VCaP (cell line): Measurements from ENCODE around the gene SLCO4A1.

Experiments
- H3K27ac ChIP-seq: fragments of 450-650 bp; 2 replicates; pipeline ENCODE4 v1.5.1; 2017
- CTCF ChIP-seq: fragments of 450-650 bp; conservative IDR thresholded peaks from 2 replicates; pipeline ENCODE4 v1.5.1; 2017; ENCODE audit warnings: mild to moderate bottlenecking, moderate library complexity

Gene SLCO4A1

DNA sequence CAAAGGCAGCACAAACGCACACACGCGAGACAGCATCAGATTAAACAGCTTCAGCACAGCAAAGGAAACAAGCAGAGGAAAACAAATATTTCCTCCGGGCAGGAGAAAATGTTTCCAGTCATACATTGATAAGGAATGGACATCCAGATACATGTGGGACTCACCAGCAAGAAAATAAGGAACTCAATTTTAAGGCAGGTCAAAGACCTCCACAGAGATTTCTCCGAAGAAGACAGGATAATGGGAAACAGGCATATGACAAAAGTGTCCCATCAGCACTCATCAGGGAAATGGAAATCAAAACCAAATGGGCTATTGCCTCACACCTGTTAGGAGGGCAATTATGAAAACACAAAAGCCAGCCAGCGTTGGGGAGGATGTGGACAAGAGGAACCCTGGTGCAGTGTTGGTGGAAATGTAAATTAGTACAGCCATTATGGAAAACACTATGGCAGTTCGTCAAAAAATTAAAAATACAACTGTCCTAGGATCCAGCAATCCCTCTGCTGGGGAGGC, 9.7 kb upstream of the SLCO4A1 start:
- TF ChIP-seq CTCF, result no peak
- peak overlapping the region; percentile 77 for H3K27ac ChIP-seq

- no peak overlapping the region; the same call in 1 of the 2 replicates for H3K27ac ChIP-seq
- TF ChIP-seq CTCF, result no peak
Observed at GRCh38 chr20:62633598-62634329, 8.5 kb upstream of the SLCO4A1 start.

GRCh38 chr20:62634330-62634967, 7.9 kb upstream of the SLCO4A1 start:
- no peak overlapping the region; the same call in 1 of the 2 replicates for H3K27ac ChIP-seq
- no peak for TF ChIP-seq CTCF

DNA sequence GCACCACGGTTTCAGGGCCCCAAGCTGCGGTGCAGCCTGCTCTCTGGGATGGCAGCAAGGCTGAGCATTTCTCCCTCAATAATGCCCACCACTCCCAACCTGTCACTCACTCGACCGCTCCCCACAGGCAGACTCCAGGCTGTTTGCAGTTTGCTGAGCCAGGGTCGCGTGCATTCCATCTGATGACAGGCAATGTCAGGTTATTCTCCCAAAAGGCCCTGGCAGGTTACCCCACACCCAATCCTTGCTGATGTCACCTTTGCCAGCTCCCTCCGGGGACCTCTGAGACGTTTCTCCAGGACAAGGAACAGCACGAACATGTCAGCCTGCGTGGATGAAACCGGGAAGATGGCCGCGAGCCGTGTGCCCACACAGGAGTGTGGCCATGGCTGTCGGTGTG, 7.1 kb upstream of the SLCO4A1 start:
- no peak for TF ChIP-seq CTCF
- no peak overlapping the region for H3K27ac ChIP-seq

- no peak overlapping the region for H3K27ac ChIP-seq
- TF ChIP-seq CTCF, result no peak
Observed at GRCh38 chr20:62635852-62636251, 6.5 kb upstream of the SLCO4A1 start.

DNA sequence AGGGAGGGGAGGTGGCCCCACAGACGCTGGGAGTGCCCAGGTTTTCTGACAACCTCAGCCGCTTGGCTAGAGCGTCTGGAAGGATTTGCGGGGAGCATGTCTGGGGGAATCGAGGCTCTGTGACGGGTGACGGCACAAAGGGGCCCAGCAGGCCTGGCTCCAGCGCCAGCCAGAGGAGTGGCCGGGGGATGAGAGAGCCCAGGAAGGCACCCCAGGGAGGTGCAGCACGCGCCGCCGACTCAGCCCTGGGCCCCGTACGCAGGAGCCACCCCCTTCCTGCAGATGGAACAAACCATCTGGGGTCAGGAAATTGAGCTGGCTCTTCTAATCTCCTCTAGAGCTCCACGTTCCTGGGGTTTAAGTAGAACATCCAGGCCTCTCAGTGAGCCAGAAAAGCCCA, 5.9 kb upstream of the SLCO4A1 start:
- H3K27ac ChIP-seq, result no peak overlapping the region
- TF ChIP-seq CTCF, result no peak

GRCh38 chr20:62637110-62637509, 5.2 kb upstream of the SLCO4A1 start:
- no peak for TF ChIP-seq CTCF
- no peak overlapping the region for H3K27ac ChIP-seq
